GM12874 (cell line): Measurements from ENCODE around the gene TGDS.

Experiments used
- CTCF ChIP-seq: IDR thresholded peaks from 2 replicates; pipeline ENCODE4 v1.5.1; 2011; ENCODE audit warnings: low read depth, mild to moderate bottlenecking, control low read depth, low read length, moderate library complexity; ENCODE audit not compliant: insufficient read depth

Gene TGDS

GRCh38 chr13:94622344-94622743, 26.4 kb upstream of the TGDS start:
- no peak for TF ChIP-seq CTCF

- TF ChIP-seq CTCF: peak; percentile 69
Observed at GRCh38 chr13:94620286-94620896, 24.4 kb upstream of the TGDS start.

DNA sequence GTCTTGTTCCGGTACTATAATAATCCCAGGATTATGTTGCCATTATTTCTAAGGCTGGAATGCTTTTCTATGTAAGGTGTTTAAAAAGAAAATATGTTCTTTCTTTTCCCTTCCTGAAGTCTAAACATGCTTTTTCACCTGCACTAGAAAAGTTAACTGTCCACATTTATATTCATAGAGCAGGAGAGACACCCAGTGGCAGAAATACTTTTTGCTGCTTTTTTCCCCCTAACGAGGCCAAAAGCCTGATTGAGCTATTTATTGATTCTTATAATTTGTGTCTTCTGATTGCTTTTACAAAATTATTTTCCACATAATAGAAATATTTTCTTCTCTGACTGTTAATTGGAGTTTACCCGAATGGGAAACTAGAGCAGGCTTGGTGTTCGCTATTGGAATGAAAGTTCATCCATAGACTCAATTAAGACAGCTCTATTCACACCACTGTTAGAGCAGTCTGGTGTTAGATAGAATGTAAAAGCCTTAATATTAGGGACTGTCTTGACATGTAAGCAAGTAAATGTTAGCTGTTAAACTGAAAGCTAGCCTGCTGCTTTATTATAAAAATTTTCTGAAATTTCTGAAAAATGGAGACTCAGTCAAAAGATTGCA, 21.5 kb upstream of the TGDS start:
- TF ChIP-seq CTCF: peak; percentile 26; the same call in 1 of the 2 replicates

DNA sequence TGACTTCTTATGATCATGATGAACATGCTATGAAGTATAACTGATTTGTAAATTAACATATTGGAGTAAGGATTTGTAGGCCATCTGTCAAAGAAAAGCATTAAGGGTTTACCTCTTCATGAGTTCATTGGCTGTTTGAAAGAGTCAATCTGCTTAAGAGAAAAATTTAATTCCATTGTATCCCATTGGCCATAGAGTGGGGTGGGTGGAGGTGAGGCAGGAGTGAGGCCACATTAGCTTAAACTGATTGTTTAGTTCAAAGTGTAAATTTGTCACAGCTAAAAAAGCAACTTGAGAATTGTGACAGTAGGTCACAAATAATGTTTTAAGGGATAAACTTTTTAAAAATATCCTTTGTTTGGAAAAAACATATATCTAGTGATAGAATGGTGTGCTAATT, 17.1 kb upstream of the TGDS start:
- TF ChIP-seq CTCF: no peak

DNA sequence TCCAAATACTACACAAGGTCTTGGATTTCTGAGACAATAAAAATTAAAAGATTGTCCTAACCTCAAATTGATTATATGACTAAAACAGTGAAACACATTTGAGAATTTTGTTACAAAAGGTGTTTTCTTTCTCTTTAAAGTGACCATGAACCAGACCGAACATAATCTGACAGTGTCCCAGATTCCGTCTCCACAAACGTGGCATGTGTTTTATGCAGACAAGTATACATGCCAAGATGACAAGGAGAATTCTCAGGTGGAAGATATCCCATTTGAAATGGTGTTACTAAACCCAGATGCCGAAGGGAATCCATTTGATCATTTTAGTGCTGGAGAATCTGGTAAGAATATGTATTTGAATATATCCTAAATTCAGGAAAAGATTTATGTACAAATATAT, 16.1 kb upstream of the TGDS start:
- no peak for TF ChIP-seq CTCF

- no peak for TF ChIP-seq CTCF
Observed at GRCh38 chr13:94610475-94610874, 14.5 kb upstream of the TGDS start.

DNA sequence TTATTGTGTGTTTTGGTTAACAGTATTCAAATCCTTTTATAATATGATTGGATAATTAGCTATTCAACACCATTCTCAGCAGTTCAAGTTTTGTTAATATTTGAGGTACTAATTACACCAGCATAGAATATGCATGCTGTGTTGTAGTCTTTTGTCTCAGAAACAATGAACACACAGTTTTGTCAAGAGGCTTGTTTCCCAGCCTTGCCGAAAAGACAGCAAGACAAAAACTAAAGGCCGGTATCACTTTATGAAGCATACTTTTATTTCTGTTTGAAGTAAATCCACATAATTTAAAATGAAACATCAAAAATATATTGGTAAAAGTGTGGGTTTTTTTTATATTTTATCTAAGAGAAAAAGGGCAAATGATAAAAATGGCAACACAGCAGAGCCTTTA, 13.2 kb upstream of the TGDS start:
- no peak for TF ChIP-seq CTCF
